ENCODE measurements around the gene ZNF573. TPM values are rescaled to one million over a fixed set of nuclear protein-coding genes. Genes with fewer than 3 reads are reported as not detected.

The ZNF573 gene
- total and polyA plus RNA-seq, 2 of the 13 experiments (the other 11 are each of a cell fraction or from before 2014, with no cell fraction given) = 3.1 to 9.3 TPM

DNA sequence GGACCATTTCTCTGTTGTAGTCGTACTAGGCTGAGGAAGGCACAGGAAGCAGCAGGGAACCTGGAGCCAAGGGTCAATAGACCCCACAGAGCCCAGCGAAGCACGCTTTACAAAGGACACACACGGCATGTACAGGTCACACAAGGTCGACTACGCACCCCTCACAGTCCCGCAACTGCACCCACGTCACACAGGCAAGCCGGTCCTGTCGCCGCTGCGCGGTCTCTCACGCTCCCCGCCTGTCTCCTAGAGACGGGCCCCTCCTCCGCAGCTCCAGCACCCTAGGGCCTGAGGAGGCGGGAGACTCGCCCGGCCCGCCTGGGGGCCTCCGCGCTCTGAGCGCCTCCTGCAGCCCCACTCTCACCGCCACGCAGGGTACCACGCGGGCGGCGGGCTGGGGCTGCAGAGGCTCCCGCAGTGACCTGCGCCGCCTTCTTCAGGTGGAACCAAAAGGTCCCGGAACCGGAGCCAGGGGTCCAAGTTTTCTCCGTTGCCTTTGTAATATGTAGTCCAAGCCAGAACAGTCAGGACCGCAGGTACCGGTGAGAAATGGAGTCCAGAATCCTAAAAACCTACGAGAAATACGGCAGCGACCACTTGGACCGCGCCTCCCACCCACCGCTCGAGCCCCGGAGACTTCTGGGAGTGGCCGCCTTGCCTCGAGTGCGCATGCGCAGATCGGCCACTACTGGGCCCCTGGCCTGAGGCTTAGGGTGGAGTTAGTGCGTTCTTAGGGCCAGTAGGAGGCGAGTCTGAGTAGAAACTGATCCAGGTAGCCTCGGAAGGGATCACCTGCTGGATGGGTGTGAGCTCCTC, 60.1 kb downstream of the ZNF573 start, which contains the start of gene ZNF607:
Gene ZNF607, minus strand, starts transcription at position 651 of the 816 bp plus-strand sequence. CDS start 8,143 bp downstream, outside the sequence.
- H3K36me3 ChIP-seq (replicated peaks in 1 of 2; ENCODE audit: control insufficient read depth in 1 of 2, insufficient read depth in 2 of 2, low read length in 2 of 2) = no peaks in the 10 kb centered on the region
- peak within 1 kb of the TSS; percentile 75 to 95 (median 92) for H3K4me3 ChIP-seq (replicated peaks in 1 of 3; ENCODE audit: insufficient read depth in 1 of 3, low read depth in 2 of 3, low read length in 3 of 3)
- intact Hi-C loops (cut with micrococcal nuclease; ENCODE audit: unreplicated experiment) (loop anchor here (1.0 to 5.0 kb wide), 2 partner anchors 60 to 347 kb away; partner anchors contain the start of genes ZNF527 and ZNF573), in situ Hi-C loops (cut with HindIII; ENCODE audit: extremely low pct_ligation_motif_present, low pct_unique_long_range_greater_than_20kb) (no loop called here)
- no peaks in the 10 kb centered on the region for H4K20me1 ChIP-seq (ENCODE audit: insufficient read depth, low read length)
- ChIA-PET POLR2A (interaction anchor here (0.6 to 2.1 kb wide), 4 partner anchors 27 to 126 kb away, joined by 3 to 8 read pairs (median 5); partner anchors contain the start of gene ZNF573), CTCF (ENCODE audit: low intra/inter-chr PET ratio, low total read pairs) (no interaction called here)
- H3K4me2 ChIP-seq (ENCODE audit: low read depth, low read length) = peak within 1 kb of the TSS; percentile 81
- no peaks in the 10 kb centered on the region for H3K27me3 ChIP-seq (ENCODE audit: control insufficient read depth in 1 of 2, insufficient read depth in 2 of 2, low read length in 2 of 2)
- H3K79me2 ChIP-seq (ENCODE audit: insufficient read depth, low read length) = peaks cover 10% of the 10 kb centered on the region
- H3K9ac ChIP-seq (ENCODE audit: insufficient read depth, low read depth, low read length) = peak within 1 kb of the TSS; percentile 82
- H3K27ac ChIP-seq (ENCODE audit: extremely low read length, insufficient read depth, low read length) = peak within 1 kb of the TSS; percentile 89
- peak within 1 kb of the TSS; percentile 82 for H2AFZ ChIP-seq (ENCODE audit: low read length)
- BruUV-seq (replicated peaks) = TSS peak; percentile 78
- FAIRE-seq (peak; percentile 86), DNase-seq (ENCODE audit: low spot score) (peak; percentile 91), ATAC-seq (peak; percentile 95)
- whole genome bisulfite sequencing (ENCODE audit: low lambda C conversion rate) = 0% methylated on average over 8 of the region's 54 CpGs
- H3K9me3 ChIP-seq (ENCODE audit: low read length) = no peaks in the 10 kb centered on the region
- peaks cover 9% of the 10 kb centered on the region for H3K4me1 ChIP-seq (ENCODE audit: insufficient read depth, low read length)
- TF ChIP-seq ZNF572 (CRISPR knock-in tag; IDR thresholded peaks at IDR 0.05) = 0 out of 2 replicates have a peak, but pooled peaks have one; percentile 38
- peak; percentile 10; the same call in 1 of the 2 replicates for TF ChIP-seq RAD21 (CRISPR knock-in tag; IDR thresholded peaks at IDR 0.05)
- TF ChIP-seq, protein P1, sequence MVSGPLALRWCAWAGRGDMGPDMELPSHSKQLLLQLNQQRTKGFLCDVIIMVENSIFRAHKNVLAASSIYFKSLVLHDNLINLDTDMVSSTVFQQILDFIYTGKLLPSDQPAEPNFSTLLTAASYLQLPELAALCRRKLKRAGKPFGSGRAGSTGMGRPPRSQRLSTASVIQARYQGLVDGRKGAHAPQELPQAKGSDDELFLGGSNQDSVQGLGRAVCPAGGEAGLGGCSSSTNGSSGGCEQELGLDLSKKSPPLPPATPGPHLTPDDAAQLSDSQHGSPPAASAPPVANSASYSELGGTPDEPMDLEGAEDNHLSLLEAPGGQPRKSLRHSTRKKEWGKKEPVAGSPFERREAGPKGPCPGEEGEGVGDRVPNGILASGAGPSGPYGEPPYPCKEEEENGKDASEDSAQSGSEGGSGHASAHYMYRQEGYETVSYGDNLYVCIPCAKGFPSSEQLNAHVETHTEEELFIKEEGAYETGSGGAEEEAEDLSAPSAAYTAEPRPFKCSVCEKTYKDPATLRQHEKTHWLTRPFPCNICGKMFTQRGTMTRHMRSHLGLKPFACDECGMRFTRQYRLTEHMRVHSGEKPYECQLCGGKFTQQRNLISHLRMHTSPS (CRISPR knock-in tag; IDR thresholded peaks at IDR 0.05; ENCODE audit: low read depth) = no peak
- TF ChIP-seq, protein P2, sequence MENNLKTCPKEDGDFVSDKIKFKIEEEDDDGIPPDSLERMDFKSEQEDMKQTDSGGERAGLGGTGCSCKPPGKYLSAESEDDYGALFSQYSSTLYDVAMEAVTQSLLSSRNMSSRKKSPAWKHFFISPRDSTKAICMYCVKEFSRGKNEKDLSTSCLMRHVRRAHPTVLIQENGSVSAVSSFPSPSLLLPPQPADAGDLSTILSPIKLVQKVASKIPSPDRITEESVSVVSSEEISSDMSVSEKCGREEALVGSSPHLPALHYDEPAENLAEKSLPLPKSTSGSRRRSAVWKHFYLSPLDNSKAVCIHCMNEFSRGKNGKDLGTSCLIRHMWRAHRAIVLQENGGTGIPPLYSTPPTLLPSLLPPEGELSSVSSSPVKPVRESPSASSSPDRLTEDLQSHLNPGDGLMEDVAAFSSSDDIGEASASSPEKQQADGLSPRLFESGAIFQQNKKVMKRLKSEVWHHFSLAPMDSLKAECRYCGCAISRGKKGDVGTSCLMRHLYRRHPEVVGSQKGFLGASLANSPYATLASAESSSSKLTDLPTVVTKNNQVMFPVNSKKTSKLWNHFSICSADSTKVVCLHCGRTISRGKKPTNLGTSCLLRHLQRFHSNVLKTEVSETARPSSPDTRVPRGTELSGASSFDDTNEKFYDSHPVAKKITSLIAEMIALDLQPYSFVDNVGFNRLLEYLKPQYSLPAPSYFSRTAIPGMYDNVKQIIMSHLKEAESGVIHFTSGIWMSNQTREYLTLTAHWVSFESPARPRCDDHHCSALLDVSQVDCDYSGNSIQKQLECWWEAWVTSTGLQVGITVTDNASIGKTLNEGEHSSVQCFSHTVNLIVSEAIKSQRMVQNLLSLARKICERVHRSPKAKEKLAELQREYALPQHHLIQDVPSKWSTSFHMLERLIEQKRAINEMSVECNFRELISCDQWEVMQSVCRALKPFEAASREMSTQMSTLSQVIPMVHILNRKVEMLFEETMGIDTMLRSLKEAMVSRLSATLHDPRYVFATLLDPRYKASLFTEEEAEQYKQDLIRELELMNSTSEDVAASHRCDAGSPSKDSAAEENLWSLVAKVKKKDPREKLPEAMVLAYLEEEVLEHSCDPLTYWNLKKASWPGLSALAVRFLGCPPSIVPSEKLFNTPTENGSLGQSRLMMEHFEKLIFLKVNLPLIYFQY (CRISPR knock-in tag; IDR thresholded peaks at IDR 0.05; ENCODE audit: borderline replicate concordance) = no peak; the same call in 1 of the 2 replicates
- TF ChIP-seq ZNF224 (CRISPR knock-in tag; IDR thresholded peaks at IDR 0.05) = no peak; the same call in 1 of the 2 replicates
- peak; percentile 56; the same call in 1 of the 2 replicates for TF ChIP-seq ZNF292 (CRISPR knock-in tag; IDR thresholded peaks at IDR 0.05; ENCODE audit: borderline replicate concordance, low read depth)
- TF ChIP-seq RBM39 (IDR thresholded peaks at IDR 0.05; ENCODE audit: low read depth, low read length, poor library complexity, severe bottlenecking) = peak; percentile 60
- no peak for TF ChIP-seq FLYWCH1 (CRISPR knock-in tag; IDR thresholded peaks at IDR 0.05)
- no peak for TF ChIP-seq NBN (conservative IDR thresholded peaks at IDR 0.05)
- TF ChIP-seq ZNF781 (CRISPR knock-in tag; IDR thresholded peaks at IDR 0.05; ENCODE audit: borderline replicate concordance, not compliant biosample characterization) = peak; percentile 52
- no peak for TF ChIP-seq TCF12 (IDR thresholded peaks at IDR 0.05)
- 0 out of 2 replicates have a peak, but pooled peaks have one; percentile 25 for TF ChIP-seq TCF12 (CRISPR knock-in tag; IDR thresholded peaks at IDR 0.05)
- TF ChIP-seq ARNTL (CRISPR knock-in tag; IDR thresholded peaks at IDR 0.05) = peak; percentile 27; the same call in 1 of the 2 replicates
- TF ChIP-seq EEA1 (CRISPR knock-in tag; IDR thresholded peaks at IDR 0.05; ENCODE audit: borderline replicate concordance) = 0 out of 2 replicates have a peak, but pooled peaks have one; percentile 60
- TF ChIP-seq, protein P3, sequence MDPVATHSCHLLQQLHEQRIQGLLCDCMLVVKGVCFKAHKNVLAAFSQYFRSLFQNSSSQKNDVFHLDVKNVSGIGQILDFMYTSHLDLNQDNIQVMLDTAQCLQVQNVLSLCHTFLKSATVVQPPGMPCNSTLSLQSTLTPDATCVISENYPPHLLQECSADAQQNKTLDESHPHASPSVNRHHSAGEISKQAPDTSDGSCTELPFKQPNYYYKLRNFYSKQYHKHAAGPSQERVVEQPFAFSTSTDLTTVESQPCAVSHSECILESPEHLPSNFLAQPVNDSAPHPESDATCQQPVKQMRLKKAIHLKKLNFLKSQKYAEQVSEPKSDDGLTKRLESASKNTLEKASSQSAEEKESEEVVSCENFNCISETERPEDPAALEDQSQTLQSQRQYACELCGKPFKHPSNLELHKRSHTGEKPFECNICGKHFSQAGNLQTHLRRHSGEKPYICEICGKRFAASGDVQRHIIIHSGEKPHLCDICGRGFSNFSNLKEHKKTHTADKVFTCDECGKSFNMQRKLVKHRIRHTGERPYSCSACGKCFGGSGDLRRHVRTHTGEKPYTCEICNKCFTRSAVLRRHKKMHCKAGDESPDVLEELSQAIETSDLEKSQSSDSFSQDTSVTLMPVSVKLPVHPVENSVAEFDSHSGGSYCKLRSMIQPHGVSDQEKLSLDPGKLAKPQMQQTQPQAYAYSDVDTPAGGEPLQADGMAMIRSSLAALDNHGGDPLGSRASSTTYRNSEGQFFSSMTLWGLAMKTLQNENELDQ (CRISPR knock-in tag; IDR thresholded peaks at IDR 0.05; ENCODE audit: borderline replicate concordance) = no peak

Measured in HepG2 (cell line).